Glutamatergic neuron (in vitro differentiated cells): ENCODE measurements around the gene ACAD11. TPM values are rescaled to one million over a fixed set of nuclear protein-coding genes. Genes with fewer than 3 reads are reported as not detected.

Source experiments
- DNase-seq: peaks from one replicate; pipeline ENCODE4 v3.0.0; 2022
- H3K27ac Mint-ChIP-seq: one replicate; pipeline ENCODE4 v1.8.0; 2020; ENCODE audit warnings: mild to moderate bottlenecking, mixed read lengths, inconsistent platforms; ENCODE audit not compliant: unreplicated experiment
- H3K27me3 Mint-ChIP-seq: one replicate; pipeline ENCODE4 v1.8.0; 2020; ENCODE audit warnings: mild to moderate bottlenecking, moderate library complexity, mixed read lengths, inconsistent platforms; ENCODE audit not compliant: unreplicated experiment
- H3K36me3 Mint-ChIP-seq: one replicate; pipeline ENCODE4 v1.8.0; 2020; ENCODE audit warnings: mild to moderate bottlenecking, mixed read lengths, inconsistent platforms; ENCODE audit not compliant: unreplicated experiment
- H3K4me1 Mint-ChIP-seq: one replicate; pipeline ENCODE4 v1.8.0; 2020; ENCODE audit warnings: mild to moderate bottlenecking, low read depth, mixed read lengths, inconsistent platforms; ENCODE audit not compliant: unreplicated experiment
- H3K4me3 Mint-ChIP-seq: one replicate; pipeline ENCODE4 v1.8.0; 2020; ENCODE audit warnings: mild to moderate bottlenecking, mixed read lengths, inconsistent platforms; ENCODE audit not compliant: unreplicated experiment
- H3K9me3 Mint-ChIP-seq: one replicate; pipeline ENCODE4 v1.8.0; 2020; ENCODE audit warnings: mild to moderate bottlenecking, moderate library complexity, mixed read lengths, inconsistent platforms; ENCODE audit not compliant: unreplicated experiment
- total RNA-seq: library from RNA; stranded (reverse); fragmentation: NEBNext Ultra II Directional; extraction: Animal tissue kit (Norgen Biotek cat#: 25700); gene quantifications from one replicate; pipeline ENCODE4 v1.2.1, GENCODE V29; 2021; ENCODE audit not compliant: unreplicated experiment
- TF ChIP-seq, protein P1 (sequence below): fragments of 200-600 bp; sonication (generic); IDR thresholded peaks from one replicate; pipeline ENCODE4 v1.5.0; 2021; ENCODE audit not compliant: partially characterized antibody, unreplicated experiment

Gene ACAD11
- total RNA-seq, 1 donor from 2014 or later = 9.4 TPM

DNA sequence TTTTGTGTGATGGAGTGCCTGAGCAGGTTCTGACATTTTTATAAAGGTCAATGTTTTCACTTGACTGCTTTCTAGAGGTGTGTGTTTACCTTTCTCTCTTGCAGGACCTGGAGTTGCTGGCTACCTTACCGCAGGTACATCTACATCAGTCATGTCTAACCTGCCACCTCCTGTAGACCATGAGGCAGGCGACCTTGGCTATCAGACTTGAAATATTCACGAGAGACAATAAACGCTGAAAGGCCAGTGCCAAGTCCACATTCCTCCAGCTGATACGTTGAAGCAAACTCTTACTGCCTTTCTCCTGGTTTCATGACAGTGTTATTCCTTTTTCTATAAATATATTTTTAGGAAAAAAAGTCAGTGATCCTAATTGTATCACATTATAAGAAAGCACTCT is 121.5 kb downstream of the ACAD11 start:
- no peak overlapping the region for H3K27ac Mint-ChIP-seq
- TF ChIP-seq, protein P1, sequence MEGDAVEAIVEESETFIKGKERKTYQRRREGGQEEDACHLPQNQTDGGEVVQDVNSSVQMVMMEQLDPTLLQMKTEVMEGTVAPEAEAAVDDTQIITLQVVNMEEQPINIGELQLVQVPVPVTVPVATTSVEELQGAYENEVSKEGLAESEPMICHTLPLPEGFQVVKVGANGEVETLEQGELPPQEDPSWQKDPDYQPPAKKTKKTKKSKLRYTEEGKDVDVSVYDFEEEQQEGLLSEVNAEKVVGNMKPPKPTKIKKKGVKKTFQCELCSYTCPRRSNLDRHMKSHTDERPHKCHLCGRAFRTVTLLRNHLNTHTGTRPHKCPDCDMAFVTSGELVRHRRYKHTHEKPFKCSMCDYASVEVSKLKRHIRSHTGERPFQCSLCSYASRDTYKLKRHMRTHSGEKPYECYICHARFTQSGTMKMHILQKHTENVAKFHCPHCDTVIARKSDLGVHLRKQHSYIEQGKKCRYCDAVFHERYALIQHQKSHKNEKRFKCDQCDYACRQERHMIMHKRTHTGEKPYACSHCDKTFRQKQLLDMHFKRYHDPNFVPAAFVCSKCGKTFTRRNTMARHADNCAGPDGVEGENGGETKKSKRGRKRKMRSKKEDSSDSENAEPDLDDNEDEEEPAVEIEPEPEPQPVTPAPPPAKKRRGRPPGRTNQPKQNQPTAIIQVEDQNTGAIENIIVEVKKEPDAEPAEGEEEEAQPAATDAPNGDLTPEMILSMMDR = no peak
- no peak overlapping the region for H3K4me3 Mint-ChIP-seq
- no peaks in the 10 kb centered on the region for H3K4me1 Mint-ChIP-seq
- H3K9me3 Mint-ChIP-seq = no peaks in the 10 kb centered on the region
- no peak for DNase-seq
- no peaks in the 10 kb centered on the region for H3K27me3 Mint-ChIP-seq
- no peaks in the 10 kb centered on the region for H3K36me3 Mint-ChIP-seq

DNA sequence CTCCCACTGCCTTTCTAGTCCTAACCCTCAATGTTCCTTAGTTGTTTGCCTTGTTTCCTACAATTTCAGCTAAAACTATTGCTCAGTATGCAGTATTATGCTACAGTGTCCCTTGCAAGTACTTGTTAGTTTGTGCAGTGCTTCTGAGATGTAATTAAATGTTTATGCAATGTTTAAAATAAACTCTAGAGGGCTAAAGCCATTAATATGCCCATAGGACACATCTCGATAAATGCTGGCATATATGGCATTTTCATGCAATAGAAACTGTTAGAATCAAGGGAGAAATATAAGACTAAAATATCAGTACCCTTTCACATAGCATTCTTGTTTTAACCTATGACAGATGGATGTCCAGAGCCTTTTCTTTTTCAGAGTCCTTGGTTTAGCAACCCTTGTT is 122.3 kb downstream of the ACAD11 start:
- H3K4me1 Mint-ChIP-seq = no peaks in the 10 kb centered on the region
- TF ChIP-seq, protein P1 = no peak
- H3K27ac Mint-ChIP-seq = no peak overlapping the region
- no peak for DNase-seq
- no peaks in the 10 kb centered on the region for H3K27me3 Mint-ChIP-seq
- H3K36me3 Mint-ChIP-seq = no peaks in the 10 kb centered on the region
- H3K4me3 Mint-ChIP-seq = no peak overlapping the region
- no peaks in the 10 kb centered on the region for H3K9me3 Mint-ChIP-seq

DNA sequence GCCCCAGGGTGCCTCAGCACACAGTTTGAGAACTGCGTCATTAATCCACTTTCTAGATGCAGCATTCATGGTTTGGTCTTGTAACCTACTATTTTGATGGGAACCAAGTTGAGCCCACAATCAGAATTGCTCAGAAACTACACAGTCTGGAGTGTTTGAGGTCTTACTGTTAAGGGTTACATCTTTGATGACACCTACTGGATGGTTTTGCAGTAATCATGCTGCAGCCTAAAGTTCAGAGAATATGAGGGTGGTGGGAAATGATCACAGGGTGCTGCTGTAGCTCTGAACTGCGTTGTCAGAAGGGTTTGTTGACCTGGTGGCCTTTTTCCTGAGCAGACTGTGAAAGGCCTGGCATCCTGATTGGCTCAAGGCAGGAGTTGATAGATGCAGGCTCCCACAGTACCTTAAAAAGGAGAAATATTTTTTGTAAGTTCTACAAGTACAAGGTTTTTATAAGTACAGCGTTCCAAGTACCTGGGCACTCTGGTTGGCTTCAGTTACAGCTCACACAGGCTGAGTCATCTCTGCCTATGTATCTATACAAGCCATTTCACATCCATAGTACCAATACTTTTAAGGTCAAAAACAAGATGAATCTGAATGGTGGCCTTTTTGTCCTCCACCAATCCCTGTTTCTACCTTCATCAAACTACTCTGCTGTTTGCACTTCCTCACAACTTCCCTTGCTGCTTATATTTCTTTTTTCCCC is 123.0 kb downstream of the ACAD11 start:
- Mint-ChIP-seq H3K36me3 (no peaks in the 10 kb centered on the region), H3K27ac (no peak overlapping the region), H3K4me3 (no peak overlapping the region), H3K4me1 (no peaks in the 10 kb centered on the region), H3K9me3 (no peaks in the 10 kb centered on the region), H3K27me3 (no peaks in the 10 kb centered on the region)
- TF ChIP-seq, protein P1 = no peak
- no peak for DNase-seq

DNA sequence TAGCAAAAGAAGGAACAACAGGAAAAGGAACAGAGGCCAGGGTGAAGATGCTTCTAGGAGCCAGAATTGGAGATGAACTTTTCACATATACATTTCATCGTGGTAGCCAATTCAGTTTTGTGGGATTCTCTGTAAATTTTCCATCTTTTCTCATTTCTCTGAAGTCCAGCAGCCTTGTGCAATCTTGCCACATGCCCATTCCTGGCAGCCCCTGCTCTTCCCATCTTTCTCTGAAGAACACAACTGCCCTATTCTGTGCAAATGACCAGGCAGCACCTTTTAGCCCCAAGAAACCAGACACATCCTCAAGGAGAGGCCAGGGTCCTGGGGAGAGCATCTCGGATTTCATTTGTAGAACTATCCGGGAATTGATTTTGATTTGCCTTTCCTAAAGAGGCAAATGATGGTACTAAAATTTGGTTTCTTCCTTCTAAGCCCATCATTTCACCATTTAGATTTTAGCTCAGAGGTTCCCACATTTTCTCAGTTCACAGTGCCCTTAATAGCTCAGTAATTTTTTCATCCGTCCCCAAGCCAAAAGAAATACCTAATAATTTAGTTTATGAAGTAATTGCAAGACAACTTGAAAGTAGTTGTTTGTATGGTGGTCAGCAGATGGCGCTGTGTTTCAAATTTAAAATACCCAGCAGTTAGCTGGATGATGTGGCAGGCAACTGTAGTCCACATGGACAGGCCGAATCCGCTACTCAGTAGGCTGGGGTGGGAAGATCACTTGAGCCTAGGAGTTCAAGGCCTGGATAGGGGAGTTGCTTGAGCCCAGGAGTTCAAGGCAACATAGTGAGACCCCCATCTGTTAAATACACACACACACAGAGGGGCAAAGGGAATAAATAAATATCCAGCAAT is 123.8 kb downstream of the ACAD11 start:
- DNase-seq = peak; percentile 56
- Mint-ChIP-seq H3K4me3 (no peak overlapping the region), H3K36me3 (no peaks in the 10 kb centered on the region), H3K4me1 (no peaks in the 10 kb centered on the region), H3K9me3 (no peaks in the 10 kb centered on the region), H3K27me3 (no peaks in the 10 kb centered on the region), H3K27ac (no peak overlapping the region)
- TF ChIP-seq, protein P1 = peak; percentile 87

DNA sequence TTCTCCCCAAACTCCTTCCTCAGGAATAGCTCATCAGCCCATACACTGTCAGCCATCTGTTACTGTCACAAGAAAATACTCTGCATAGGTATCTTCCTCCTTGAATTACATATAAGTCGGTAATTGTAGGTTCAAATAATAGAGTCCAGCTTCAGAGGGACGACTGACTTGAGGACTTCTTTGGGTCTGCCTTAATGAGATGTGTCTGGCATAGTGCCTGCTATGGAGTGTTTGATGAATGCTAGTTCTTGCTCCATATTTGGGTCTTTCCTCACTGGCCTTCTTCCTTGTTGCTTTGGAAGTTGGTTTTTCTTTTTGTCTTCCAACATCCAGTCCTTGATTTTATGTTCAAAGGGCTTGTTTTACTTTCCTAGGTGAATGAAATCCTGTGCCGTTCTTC is 129.0 kb downstream of the ACAD11 start:
- H3K27me3 Mint-ChIP-seq = no peaks in the 10 kb centered on the region
- no peak overlapping the region for H3K27ac Mint-ChIP-seq
- no peaks in the 10 kb centered on the region for H3K4me1 Mint-ChIP-seq
- H3K36me3 Mint-ChIP-seq = no peaks in the 10 kb centered on the region
- TF ChIP-seq, protein P1 = no peak
- no peaks in the 10 kb centered on the region for H3K9me3 Mint-ChIP-seq
- no peak for DNase-seq
- H3K4me3 Mint-ChIP-seq = no peak overlapping the region
